Measurements from ENCODE around the gene PIK3AP1.
A peak's percentile ranks its signal among the peaks of the same experiment; 100 is the strongest.

The PIK3AP1 gene

DNA sequence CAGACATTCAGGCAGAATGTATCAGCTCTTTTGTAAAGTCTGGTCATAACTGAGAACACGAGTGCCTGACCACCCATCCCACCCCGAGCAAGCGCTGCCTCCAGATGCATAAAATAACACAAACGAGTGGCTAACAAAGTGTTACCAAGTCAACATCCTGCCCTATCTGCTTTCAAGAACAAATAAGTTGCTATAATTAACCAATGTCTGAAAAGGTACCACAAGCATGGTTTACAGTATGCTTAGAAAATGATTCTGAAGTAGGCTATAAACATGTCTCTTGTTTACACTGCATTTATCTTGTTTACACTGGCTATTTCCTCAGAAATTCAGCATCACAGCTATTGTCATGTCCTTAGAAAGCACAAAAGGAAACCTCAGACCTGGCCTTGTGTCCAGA, 49.5 kb downstream of the PIK3AP1 start:
- no peak for DNase-seq

- no peak for DNase-seq
Observed at GRCh38 chr10:96667401-96667800, 52.9 kb downstream of the PIK3AP1 start.

DNA sequence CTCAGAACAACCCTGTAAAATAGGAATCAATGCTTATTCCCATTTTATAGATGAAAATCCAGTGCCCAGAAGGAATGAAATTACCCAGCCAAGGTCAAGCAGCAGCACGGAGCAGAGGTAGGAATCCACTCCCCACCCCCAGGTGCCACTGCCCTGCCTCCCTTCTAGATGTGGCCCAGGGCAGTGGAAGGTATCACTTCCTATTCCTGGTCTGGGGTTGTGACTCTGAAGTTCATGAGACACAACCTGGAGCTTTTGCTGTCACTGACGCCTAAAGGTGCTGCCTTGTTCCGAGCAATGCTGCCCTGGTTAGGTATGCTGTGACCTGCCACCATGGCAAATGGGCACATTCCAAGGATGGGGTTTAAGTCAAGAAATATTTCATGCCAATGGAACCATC, 53.6 kb downstream of the PIK3AP1 start:
- no peak for DNase-seq

- DNase-seq: no peak
Observed at GRCh38 chr10:96665306-96665705, 55.0 kb downstream of the PIK3AP1 start.

DNA sequence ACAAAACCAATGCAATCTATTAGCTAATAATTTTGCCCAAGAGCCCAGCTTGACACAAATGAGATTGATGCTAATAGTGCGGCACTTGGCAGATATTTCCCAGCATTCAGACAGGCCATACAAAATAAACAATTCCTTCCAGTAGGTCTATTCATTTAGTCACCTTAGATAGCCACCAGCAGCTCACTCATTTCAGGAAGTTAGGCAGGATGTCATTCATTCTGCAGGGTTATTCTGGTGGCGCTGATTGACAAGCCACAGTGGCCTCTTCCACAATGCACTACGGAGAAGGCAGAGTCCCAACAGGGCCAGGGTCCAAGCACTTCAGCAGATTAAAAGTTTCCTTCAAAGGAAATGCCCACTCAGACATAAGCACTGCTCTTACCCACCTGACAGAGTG, 55.8 kb downstream of the PIK3AP1 start:
- no peak for DNase-seq

- no peak for DNase-seq
Observed at GRCh38 chr10:96663797-96664196, 56.5 kb downstream of the PIK3AP1 start.

DNA sequence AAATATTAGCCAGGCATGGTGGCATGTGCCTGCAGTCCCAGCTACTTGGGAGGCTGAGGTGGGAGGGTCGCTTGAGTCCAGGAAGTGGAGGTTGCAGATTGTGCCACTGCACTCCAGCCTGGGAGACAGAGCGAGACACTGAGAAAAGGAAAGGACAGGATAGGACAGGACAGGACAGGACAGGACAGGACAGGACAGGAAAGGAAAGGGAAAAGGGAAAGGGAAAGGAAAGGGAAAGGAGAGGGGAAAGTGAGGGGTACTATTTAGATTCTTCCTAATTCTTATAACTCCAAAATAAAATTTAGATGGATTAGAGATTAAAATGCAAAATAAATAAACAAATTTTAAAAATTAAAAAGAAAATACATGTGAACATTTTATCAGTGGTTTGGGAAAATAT, 58.7 kb downstream of the PIK3AP1 start:
- DNase-seq: no peak

DNA sequence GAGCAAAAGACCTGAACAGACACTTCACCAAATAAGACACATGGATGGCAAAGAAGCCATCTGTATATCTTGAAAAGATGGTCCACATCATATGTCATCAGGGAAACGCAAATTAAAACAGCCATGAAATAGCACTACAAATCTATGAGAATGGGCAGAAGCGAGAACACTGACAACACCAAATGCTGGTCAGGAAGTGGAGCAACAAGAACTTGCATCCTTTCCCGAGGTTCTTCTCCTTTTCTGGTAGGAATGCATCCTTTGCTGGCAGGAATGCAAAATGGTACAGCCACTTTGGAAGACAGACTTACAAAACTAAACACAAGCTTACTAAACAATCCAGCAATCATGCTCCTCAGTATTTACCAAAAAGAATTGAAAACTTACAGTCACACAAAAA, 60.0 kb downstream of the PIK3AP1 start:
- no peak for DNase-seq

GRCh38 chr10:96658844-96659243, 61.5 kb downstream of the PIK3AP1 start:
- no peak for DNase-seq

GRCh38 chr10:96657385-96657784, 62.9 kb downstream of the PIK3AP1 start:
- no peak for DNase-seq

GRCh38 chr10:96656839-96657238, 63.5 kb downstream of the PIK3AP1 start:
- DNase-seq: no peak

- no peak for DNase-seq
Observed at GRCh38 chr10:96656198-96656577, 64.1 kb downstream of the PIK3AP1 start.

DNA sequence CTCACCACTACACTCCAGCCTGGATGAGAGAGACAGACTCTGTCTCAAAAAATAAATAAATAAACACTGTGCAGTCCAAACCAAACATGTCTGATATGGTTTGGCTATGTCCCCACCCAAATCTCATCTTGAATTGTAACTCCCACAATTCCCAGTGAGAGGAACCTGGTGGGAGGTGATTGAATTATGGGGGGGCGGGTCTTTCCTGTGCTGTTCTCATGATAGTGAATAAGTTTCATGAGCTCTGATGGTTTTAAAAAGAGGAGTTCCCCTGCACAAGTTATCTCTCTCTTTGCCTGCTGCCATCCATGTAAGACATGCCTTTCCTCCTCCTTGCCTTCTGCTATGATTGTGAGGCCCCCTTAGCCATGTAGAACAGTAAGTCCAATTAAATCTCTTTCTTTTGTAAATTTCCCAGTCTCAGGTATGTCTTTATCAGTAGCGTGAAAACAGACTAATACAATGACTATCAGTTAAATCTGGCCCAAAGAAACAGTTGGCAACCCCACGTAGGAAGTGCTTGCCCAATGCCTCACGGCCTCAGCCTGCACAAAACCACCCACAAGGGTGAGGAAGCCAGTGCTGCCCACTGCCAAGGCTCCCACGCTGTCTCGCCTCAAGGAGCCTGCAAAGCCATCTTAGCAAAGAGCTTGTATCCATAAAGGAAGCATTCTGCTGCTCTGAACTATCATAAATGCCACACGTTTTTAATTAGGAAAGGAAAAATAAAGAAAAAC, 64.7 kb downstream of the PIK3AP1 start:
- no peak for DNase-seq

DNA sequence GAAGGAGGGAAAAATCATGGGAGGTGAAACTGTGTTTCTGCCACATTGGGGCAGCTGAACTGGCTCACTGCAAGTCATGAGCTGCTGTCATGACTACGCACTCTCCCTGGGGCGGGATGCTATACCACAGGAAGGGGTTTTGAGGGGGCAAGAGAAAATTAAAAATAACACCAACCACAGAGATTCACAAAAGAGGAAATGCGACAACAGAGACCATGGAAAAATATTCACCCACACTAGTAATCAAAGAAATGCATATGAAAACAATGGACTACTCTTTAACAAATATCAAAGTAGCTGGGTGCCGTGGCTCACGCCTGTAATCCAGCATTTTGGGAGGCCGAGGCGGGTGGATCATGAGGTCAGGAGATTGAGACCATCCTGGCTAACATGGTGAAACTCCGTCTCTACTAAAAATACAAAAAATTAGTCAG, 68.3 kb downstream of the PIK3AP1 start:
- DNase-seq: peak; percentile 56

DNA sequence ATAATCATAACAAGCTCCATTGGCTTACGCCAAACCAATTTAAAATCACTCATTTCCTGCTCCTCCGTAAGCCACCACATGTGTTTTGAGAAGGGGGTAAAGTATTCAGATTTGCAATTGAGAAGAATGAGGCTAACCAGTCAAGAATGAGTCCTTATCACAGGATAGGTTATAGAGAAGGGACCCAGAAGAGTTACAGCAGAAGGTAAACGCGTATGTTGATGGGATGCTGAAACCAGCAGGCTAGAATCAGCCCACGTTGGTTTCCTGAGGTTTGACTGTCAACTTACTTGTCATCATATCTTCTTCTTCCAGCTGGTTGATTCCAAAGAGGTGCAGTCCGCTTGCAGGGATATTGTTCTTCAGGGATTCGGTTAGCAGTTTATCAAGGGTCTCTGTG, 69.4 kb downstream of the PIK3AP1 start:
- DNase-seq: no peak

GRCh38 chr10:96648297-96648696, 72.0 kb downstream of the PIK3AP1 start:
- no peak for DNase-seq

GRCh38 chr10:96647466-96647865, 72.8 kb downstream of the PIK3AP1 start:
- DNase-seq: no peak

GRCh38 chr10:96646751-96647166, 73.6 kb downstream of the PIK3AP1 start:
- DNase-seq: no peak

- DNase-seq: no peak
Observed at GRCh38 chr10:96646301-96646700, 74.0 kb downstream of the PIK3AP1 start.

DNA sequence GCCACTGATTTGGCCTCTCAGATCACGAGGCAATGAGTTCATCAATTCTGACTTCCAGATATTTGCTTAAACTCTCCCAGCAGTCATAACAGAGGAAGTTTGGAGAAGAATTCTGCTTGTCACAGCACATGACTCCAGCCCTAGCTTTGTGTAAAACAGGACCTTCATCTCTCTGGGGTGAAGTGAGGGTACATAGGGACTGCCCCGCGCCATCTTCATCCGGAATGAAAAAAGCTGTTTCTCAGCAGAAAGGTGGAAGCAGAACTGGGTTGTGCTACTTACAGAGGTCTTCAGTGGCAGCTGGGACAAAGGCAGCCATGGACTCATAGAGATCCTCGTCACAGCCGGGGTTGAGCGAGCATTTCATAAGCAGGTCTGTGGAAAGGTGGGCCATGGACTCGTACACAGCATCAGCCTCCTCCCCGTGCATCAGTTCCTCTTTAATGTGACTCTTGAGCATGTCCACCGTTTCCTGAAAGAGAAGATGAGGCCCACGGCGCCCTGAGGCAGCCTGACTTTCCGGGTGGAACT, 75.1 kb downstream of the PIK3AP1 start:
- DNase-seq: no peak

GRCh38 chr10:96643920-96644319, 76.4 kb downstream of the PIK3AP1 start:
- no peak for DNase-seq

- DNase-seq: peak; percentile 62
Observed at GRCh38 chr10:96642973-96643372, 77.3 kb downstream of the PIK3AP1 start.

DNA sequence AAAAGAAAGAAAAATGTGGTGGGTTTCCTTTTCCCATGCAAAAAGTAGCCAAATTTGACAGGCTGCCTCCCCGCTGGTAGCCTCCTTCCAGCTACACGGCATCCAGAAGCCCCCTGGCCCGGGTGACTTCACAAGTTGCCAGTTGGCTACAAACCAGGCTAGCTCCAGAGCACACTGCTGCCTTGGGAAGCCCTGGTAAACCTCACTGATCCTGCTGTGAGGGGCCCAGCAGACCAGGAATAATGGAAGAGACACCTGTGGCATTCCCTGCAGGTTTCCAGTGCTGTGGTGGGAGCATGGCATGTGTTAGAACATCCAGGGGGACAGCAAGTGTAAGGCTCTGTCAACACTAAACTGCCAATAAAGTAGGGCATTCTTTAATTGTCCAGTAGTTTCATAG, 77.8 kb downstream of the PIK3AP1 start:
- DNase-seq: no peak

GRCh38 chr10:96641396-96642295, 78.7 kb downstream of the PIK3AP1 start:
- no peak for DNase-seq
